ENCODE data around the gene RBP7.

DNA sequence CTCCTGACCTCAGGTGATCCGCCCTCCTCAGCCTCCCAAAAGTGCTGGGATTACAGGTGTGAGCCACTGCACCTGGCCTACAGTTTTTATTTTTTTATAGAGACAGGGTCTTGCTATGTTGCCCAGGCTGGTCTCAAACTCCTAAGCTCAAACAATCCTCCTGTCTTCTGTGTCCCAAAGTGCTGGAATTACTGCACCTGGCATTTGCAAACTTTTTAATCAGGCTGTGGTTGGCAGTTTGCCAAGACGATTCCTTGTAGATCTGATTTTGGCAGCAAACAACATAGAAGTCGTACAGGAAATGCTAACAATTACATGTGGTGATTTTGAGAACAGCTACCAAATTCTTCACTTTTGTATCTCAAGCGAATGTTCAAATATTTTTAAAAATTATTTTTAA, 10.1 kb downstream of the RBP7 start:
- TF ChIP-seq POLR2A (IDR thresholded peaks at IDR 0.05; ENCODE audit: low read depth, low read length), result no peak
- no peak for TF ChIP-seq EZH2 (IDR thresholded peaks at IDR 0.05; ENCODE audit: borderline replicate concordance, low read depth, low read length, severe bottlenecking)
- TF ChIP-seq, protein P1, sequence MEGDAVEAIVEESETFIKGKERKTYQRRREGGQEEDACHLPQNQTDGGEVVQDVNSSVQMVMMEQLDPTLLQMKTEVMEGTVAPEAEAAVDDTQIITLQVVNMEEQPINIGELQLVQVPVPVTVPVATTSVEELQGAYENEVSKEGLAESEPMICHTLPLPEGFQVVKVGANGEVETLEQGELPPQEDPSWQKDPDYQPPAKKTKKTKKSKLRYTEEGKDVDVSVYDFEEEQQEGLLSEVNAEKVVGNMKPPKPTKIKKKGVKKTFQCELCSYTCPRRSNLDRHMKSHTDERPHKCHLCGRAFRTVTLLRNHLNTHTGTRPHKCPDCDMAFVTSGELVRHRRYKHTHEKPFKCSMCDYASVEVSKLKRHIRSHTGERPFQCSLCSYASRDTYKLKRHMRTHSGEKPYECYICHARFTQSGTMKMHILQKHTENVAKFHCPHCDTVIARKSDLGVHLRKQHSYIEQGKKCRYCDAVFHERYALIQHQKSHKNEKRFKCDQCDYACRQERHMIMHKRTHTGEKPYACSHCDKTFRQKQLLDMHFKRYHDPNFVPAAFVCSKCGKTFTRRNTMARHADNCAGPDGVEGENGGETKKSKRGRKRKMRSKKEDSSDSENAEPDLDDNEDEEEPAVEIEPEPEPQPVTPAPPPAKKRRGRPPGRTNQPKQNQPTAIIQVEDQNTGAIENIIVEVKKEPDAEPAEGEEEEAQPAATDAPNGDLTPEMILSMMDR (IDR thresholded peaks at IDR 0.05; ENCODE audit: extremely low read depth in 1 of 2, insufficient read depth in 1 of 2, low read depth in 1 of 2, low read length in 2 of 2), result no peak

Data from endothelial cell of umbilical vein (primary cell).